ENCODE data around the gene STT3B.

DNA sequence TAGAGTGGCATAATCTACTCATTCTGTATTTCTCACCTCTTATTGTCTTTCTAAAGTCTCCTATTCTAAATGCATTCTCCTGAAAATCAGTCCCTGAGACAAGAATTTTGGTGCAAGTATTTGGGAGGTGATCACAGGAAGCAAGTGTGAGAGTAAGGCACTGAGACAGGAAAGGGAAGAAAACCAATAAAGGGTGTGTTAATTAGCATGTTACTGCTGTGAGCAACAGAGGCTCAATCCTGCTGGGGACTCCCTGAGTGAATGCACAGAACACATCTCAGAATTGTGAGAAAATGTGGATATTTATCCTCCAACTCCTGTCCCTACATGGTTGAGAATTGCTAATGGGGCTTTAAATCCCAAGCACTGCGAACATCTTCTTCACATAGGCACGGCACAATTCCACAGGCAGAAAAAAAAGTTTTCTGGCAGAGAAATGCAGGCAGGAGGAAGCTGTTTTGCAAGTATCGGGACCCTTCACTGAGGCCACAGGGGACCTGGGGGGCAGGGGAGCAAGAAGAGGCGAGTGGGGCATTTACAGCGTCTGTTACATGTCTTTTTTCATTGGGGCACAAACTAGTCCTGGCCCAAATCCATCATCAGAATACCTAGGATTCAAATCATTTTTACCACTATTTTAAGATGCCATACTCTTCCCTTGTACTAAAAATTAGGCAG lies 27.2 kb upstream of the STT3B start:
- no peak for TF ChIP-seq EZH2phosphoT487 (IDR thresholded peaks at IDR 0.05; ENCODE audit: borderline replicate concordance, low read depth, low read length)
- TF ChIP-seq, protein P1, sequence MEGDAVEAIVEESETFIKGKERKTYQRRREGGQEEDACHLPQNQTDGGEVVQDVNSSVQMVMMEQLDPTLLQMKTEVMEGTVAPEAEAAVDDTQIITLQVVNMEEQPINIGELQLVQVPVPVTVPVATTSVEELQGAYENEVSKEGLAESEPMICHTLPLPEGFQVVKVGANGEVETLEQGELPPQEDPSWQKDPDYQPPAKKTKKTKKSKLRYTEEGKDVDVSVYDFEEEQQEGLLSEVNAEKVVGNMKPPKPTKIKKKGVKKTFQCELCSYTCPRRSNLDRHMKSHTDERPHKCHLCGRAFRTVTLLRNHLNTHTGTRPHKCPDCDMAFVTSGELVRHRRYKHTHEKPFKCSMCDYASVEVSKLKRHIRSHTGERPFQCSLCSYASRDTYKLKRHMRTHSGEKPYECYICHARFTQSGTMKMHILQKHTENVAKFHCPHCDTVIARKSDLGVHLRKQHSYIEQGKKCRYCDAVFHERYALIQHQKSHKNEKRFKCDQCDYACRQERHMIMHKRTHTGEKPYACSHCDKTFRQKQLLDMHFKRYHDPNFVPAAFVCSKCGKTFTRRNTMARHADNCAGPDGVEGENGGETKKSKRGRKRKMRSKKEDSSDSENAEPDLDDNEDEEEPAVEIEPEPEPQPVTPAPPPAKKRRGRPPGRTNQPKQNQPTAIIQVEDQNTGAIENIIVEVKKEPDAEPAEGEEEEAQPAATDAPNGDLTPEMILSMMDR (conservative IDR thresholded peaks at IDR 0.05; ENCODE audit: low read length) = no peak
